ENCODE results near the gene COL4A1.

Gene COL4A1

DNA sequence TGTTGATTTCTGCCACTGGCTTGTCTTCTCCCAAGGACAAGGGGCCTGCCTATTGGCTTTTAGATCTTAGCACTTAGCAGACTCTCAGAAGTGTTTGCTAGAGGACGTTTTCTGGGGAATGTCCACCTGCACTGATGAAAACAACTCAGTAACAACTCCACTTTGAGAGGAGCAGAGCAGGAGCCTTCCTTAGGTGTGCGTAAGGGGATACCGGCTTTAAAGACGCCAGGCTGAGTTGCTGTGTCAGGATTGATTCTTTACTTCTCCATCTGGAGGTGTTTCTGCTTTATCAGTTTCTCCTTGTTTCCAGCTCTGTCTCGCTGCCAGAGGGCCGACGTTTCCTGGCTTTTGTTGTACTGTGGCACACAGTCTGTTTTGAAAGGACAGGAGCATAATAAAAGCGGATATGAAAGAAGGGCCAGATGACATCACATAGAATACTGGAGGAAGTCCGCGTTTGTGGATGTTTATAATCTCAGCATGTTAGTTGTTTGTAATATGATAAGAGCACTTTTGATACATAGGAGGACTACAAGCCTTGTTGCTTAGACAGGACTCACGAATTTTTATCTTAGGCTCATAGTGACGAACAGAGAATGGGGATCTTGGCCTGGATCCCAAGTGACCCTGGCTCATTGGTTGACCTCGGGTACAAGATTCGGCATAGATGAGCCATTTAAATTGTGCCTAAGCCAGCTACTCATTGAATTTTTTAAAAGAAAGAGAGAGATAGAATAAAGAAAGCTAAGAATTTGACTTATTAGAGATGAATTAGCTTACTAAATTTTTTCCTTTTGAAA, 34.7 kb upstream of the COL4A1 start:
- no peak for DNase-seq

DNA sequence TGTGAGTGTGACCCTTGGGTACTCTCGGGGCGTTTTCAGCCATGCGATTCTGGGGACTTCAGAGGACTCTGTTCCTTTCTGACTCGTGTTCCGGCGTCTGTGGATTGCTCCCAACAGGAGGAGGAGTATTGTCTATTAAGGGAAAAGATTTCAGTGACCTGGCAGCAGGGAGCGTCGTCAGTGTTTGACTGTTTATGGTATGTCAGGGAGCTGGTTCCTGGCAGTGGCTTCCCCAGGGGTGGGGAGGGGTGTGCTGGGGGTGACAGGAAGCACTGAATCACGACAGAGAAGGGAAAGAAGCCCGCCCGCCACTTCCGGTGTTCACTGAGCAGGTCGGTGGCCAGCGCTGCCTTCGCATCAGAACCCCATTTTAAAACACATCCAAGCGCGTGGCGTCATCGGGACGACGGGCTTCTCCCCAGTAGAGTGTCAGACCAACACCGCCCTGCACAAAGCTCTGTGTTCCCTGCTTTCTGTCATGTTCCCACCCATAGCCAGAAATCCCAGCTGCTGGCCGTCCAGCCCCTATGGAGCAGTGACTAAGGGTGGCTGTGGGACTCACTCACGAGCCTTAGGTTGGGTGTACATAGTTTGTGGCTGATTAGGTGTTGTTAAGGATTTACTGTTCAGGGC, 34.0 kb upstream of the COL4A1 start:
- DNase-seq, result no peak

DNA sequence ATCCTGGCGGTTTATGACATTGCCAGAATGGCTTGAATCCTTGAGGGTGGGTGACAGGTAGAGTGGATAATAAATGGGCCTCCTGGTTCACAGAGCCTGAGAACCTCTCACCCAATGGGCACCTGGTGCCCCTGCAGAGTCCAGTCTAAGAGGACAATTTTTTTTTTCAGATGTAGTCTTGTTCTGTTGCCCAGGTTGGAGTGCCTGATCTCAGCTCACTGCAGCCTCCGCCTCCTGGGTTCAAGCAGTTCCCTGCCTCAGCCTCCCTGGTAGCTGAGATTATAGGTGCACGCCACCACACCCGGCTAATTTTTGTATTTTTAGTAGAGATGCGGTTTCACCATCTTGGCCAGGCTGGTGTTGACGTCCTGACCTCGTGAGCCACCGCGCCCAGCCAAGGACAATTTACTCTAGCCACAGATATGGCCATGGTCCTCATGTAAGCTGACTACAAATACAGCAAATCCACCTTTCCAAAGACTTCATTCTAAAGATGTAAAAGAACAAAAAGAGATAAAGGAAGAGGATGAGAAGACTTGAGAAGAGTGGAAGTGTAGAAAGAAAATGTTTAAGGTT, 33.1 kb upstream of the COL4A1 start:
- no peak for DNase-seq

DNA sequence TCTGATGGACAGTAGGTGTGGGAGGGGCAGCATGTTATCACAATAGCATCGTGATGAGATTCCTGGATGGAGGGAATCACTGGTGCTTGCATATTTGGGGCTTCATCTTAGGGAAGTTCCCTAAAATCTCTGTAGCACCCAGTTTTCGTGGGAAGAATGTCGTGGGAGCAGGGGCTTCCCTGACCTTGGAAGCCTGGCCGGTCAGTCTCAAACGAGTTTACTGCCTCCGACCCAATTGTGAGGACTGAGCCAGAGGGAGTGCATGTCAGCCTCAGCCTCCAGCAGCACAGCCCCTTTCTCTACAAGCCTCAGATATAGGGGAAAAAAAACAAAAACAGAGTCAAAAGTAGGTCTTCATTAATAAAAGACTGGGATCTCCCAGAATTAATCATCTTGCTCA, 32.3 kb upstream of the COL4A1 start:
- no peak for DNase-seq

DNA sequence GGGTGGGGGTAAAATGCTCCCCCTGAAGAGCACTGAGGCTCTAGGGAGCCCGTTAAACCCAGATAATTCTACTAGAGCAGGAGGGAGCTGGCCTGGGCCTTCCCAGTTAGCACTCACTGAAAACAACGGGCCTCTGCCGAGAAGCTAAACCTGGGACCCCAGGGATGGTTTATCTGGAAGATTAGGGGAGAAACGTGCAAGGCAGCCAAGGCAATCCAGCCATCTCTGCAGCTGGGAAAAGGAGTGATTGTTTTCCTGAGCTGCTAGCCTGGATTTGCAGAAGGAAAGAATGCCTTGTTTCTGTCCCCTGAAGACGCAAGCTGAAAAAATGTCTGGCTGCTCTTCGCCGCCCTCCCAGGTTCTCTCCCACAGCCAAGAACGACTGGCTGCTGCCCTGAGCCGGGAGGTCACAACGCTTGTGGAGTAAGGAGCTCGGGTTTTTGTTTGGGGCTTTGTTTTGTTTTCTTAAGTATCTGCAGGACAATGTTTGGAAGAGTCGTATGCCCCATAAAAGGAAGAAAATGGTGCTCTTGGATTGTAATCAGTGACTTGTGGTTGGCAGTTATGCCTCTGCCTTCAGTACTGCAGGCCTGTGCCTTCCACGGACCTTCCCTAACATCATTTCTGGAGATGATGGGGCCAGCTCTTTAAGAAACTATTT, 31.6 kb upstream of the COL4A1 start:
- no peak for DNase-seq

DNA sequence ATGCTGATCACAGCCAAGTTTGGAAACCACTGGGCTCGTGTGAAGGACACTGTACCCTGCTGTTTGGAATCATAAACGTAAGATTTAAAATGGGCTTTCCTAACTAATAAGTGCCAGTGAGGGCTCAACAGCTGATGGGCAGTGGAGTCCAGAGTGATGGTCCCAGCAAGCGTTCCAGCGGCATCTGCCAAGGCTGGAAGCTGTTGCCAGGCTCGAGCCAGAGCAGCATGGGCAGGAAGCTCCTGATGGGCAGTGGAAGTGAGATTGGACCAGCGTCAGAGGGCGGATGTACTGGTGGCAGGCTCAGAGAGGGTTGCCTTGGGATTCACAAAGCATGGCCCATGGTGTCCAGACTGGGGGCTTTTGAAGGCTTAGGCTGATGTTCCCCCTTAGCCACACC, 30.3 kb upstream of the COL4A1 start:
- no peak for DNase-seq

DNA sequence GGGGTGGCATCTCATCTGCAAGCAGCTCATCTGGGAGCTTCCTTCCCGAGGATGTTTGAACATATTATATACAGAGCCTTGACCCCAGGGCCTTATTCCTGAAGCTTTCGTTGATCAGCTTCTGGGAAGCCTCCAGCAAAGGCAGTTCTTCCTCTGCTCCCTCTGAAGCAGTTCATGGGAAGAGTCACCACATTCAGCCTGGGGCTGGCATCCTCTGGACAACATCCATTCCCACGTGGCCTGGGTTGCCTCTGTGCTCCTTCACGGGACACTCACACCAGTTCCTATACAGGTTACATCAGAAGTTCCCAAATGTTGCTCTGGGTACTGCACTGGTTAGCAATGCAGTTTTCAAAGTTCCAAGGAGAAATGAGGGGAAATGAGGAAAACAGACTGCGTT, 29.7 kb upstream of the COL4A1 start:
- no peak for DNase-seq

DNA sequence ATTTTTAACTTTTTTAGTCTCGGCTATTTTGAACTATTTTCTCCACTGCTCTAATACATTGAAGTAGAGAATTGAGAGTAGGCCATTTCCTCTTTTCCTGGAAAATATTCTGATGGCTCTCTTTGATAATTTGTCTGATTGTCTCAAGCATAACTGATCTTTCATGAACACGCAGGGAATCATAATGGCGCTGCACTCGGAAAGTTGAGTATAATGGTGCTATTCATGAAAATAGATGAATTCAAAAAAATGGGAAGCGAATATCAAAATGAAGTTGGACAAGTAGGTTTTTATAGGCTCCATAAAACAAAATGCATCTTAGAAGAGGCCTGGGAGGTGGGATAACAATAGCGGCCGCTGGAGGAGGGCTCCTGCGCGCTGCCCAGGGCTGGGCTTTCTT, 29.2 kb upstream of the COL4A1 start:
- DNase-seq, result no peak

DNA sequence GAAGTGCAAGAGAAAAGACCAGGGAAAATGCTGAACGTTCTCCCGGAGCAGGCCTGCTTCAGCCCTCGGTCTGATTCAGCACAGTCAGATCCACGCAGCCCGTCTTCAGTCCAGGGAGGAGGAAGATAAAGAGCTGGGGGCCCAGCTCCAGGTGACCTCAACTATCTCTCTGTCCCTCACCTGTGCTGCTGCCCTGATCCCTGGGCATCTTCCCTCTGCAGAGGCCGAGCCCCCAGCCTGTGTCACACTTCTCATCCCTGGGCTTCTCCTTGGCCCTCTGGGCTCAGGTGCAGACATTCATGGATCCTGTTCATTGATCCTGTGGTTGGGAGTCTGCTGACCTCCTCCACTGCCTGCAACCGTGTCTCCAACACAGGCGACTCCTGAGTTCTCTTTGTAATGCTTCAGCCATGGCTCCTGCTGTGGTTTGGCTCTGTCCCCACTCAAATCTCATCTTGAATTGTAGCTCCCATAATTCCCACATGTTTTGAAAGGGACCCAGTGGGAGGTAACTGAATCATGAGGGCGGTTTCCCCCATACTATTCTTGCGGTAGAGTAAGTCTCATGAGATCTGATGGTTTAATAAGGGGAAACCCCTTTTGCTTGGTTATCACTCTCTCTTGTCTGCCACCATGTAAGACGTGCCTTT, 28.0 kb upstream of the COL4A1 start:
- no peak for DNase-seq

DNA sequence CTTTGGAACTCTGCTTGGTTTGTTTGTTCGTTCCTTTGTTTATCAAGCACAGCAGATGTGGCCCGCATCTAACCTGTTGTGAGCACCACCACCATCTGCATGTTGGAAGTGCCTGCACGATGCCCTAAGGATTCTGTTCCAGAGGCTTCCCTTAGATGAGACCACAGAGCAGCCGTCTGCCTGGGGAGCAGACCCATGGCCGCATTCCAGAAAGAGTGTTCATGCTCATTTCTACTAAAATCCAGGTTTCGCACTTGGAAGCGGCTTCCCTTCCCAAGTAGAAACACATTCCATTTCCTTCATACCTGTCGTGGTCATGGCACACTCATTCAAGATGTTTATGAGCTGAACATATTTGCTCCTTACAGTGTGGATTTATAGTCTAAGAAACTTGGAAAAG, 27.3 kb upstream of the COL4A1 start:
- no peak for DNase-seq

DNA sequence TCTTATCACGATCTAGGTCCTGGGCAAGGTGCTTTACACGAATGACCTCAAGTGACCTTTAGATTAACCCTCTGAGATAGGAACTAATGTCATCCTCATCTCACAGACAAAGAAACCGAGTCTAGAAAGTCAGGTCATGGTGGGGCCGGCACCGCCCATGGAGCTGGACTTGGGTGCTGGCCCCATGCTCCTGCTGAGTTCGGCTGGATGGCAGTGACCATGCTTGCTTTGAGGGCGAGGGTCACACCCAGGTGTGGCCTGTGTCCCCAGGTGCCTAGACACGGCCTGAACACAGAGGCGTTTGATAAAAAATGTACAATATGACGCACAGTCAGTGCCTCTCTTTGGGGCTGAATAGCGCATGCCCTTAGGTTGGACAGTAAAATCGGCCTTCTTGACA, 26.9 kb upstream of the COL4A1 start:
- no peak for DNase-seq

DNA sequence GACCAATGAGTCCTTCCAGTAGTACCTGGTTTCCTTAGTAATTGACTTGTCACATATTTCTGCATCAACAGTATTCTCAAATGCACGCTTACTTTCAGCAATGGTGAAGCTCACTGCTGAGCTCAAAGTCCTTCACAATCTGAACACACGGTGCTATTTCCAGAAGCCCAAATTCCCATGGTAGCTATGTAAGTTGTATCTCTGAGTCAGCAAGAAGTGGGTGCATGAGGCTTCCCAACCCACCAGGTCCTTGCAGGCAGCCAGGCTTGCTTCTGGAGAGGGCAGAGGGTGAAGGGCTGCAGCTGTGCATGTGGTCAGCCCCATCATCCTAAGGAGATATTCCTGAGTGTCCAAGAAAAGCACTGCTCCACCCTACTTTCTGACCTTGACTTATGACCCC, 25.8 kb upstream of the COL4A1 start:
- no peak for DNase-seq

DNA sequence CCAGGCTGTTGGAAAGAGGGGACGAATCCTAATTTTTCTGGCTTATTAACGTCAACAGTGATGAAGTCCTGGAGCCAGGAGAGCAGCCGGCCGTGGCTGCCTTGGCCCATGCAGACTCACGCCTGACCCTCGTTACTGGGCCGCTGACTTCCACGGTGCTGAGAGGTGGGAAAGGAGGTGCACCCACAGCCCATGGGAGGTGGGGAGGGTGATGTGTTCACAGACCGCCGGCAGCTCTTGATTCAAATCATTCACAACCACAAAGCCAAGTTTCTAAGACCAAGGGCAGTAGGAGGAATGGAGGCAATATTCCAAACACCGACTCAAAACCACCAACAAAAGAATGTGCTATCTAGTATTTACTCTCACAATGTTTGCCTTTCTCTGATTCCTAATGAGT, 24.4 kb upstream of the COL4A1 start:
- no peak for DNase-seq

DNA sequence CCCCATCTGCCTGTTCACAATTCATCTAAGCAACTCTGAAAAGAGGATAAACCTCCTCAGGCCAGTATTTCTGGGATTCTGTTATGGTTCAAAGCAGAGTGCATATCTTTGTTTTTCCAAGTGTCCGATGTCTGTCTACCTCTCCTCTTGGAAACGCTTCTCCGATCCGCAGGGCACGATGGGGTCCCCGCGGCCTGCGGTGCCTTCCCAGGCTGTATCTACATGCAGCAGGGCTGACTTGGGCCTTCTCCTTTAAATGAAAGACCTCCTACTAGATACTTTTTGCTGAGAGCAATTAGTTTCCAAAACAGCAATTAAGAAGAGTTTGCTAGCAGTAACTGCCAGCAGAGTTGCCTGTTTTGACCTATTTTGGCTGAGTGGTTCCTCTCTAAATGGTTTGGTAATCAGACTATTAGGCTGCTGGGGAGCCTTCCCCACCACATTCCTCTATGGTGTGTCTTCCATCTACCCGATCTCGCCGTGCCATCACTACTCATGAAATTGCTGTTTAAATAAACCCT, 23.6 kb upstream of the COL4A1 start:
- DNase-seq, result no peak

DNA sequence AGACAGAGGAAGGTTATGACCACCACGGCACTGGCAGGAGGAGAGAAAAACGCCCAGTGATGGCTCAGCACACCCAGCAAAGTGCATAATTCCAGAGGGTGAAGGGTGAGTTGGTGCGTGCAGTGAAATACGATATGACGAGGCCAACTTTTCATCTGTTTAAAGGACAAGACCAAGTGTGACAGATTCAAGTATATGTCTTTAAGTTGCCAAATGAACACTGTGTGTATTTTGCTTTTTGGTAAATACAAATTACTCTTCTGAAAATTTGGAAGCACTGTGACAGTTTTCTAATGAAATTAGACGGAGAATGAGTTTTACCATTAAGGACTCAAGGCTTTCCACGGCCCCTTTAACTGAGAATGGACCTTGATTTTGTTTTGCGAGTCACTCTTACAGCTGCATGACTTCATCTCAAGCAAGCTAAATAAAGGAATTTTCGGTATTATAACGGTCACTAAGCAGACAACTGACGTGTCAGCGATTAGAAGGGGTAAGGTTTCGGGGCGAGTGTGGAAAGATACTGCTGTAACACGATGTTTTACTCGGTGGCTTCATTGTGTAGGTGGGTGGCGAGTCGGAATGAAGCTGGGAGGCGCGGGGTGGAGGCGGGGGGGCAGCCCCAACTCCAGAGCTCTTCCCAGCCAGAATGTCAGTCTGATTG, 23.0 kb upstream of the COL4A1 start:
- no peak for DNase-seq

DNA sequence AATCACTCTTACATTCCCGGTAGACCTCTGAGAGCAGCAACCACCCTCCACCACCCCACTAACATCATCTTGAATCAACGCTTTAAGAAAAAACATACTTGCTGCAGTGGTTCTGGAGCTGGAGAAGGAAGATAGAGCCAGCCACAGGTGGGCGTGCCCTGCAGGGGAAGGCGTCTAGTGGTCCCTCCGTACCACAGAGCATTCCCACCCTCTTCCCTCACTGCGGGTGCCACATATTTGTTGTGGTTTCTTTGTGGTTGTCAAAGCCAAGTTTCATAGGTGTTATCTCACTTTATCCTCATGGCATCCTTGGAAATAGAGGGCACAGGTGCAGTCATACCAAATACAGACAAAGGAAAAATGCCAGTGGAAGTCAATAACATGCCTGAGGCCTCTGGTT, 22.3 kb upstream of the COL4A1 start:
- DNase-seq, result no peak

DNA sequence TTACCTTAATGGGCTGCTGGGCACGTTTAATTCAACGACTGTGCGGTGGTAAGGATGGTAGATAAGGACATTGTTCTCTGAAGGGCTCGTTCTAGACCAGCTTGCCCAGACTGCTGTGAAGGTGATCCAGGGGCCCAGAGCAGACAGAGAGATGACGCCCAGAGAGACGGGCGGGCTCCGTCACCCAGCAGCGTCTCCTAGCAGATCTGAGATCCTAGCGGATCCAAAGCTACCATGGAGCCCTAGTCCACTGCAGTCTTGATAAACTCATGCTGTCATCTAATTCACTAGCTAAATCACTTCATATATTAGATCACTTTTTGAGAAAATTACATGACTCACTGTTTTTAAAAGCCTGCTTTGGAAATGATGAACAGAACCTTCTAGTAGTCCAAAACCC, 21.6 kb upstream of the COL4A1 start:
- no peak for DNase-seq

DNA sequence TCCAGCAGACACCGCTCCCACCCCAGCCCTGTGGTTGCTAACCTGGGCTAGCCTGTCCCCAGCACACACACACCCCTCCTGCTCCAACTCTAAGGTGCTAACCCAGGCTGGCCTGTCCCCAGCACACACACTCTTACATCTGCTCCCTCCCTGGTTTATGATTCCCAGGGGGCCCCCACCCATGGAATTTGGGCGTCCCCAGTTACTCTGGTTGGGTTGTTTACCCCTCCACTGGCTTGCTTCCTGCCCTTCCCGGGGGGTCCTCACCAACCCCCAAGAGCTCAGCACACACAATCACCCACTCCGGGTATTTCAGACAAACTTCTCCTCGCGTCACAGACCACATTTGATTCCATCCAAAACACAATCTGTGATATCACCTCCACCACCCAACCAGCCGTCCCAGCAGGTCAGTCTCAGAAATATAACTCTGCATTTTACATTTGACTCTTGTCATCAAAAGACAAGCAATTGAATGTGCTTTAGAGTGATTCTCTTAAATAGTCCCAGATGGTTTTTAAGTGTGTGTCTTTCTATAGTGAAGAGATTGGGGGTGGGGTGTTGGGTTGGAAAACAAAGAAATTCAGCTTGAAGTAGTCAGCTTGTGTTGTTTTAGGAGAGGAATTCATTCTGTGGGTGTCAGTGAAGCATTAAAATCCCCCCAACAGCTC, 20.2 kb upstream of the COL4A1 start:
- peak; percentile 65 for DNase-seq

DNA sequence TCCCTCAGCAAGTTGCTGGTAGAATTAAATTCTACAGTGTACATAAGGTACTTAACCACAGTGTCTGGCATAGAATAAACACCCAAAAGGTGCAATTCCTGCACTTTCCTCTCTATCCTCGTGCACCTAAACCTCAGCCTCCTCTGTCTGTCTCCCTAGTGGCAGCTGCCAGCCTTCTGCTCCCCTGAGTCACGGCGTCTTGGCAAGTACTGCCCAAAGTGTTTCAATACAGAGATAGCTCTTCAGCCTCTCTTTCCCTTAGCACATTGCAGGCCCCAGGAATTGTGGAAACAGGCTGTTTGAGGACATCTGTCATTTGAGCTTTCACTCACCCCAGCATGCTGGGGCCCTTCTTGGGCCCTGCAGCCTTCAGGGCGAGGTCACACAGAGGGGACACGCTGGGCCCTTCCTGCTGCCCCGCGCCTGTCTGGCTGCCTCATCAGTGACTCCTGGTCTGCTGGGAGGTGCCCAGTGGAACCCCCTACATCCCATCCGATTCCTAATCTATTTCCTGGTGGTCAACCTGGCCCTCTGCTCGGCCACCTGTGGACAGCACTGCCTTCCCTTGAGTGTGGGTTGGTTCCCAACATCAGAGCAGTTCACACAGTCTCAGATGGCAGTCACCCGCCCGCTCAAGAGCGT, 19.4 kb upstream of the COL4A1 start:
- DNase-seq, result no peak

DNA sequence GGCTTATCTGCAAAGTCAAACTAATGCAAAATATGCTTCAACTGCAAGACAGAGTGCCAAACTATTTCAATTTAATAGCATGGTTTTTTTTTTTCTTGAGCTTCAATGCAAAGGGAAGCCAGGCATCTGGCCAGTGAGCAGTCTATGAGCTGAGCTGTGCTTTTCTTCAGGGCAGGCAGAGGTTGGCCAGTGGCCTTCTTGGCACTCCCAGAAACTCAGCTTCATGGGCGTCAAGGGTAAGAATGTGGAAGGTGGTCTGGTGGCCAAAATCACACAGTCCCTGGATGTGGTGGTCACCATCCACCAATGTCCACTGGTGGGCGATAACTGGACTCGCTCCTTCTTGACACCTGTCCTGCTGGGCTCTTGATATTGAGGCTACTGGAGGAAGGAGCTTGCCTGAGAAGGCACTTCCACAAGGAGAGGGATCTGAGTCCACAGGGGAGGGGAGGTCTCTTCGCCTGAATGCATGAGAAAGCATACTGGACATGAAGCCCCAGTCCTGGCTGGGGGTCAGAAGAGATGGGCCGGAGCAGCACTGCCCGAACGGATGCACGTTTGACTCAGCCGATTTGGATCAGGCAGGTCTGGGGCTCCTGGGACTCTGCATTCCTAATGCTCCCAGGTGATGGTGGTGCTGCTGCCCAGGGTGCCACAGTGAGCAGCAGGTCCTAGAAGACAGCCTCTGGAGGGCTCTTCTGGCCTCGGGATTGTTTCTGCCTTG, 17.2 kb upstream of the COL4A1 start:
- DNase-seq, result no peak

Data from NCI-H345 (cell line).